ENCODE results near the gene CD63. TPM values are rescaled to one million over a fixed set of nuclear protein-coding genes. Genes with fewer than 3 reads are reported as not detected.

Gene CD63
- total RNA-seq, 2 experiments from 2014 or later: 108 to 116 TPM

DNA sequence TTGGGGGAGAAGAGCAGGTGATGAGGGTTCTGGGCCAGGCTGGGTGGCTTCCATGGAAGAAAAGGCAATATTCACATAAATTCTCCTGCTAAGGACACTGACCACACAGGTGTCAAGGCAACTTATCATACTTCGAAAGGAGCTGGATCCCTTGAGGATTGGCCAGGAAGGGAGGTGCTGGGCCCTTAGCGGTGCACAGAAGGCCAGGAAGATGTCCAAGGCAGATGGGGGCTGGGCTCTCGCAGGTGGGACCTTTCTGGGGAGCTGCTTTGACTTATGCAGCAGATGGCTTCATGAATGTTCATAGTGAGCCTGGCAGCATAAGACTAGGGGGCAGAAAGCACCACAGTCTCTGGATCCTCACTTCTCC lies 3.9 kb downstream of the CD63 start:
- Mint-ChIP-seq H3K36me3 (ENCODE audit: low read depth) (peaks cover 21% of the 10 kb centered on the region), H3K4me3 (no peak overlapping the region), H3K9me3 (no peaks in the 10 kb centered on the region), H3K27ac (no peak overlapping the region), H3K27me3 (no peaks in the 10 kb centered on the region), H3K4me1 (peaks cover 39% of the 10 kb centered on the region)
- ChIA-PET POLR2A (interaction anchor here (1.0 kb wide), 1 partner anchor 9 kb away, joined by 4 read pairs; the partner anchor contains the start of gene BLOC1S1), CTCF (interaction anchor here (0.7 to 2.4 kb wide), 7 partner anchors 9 to 388 kb away, joined by 3 to 33 read pairs (median 5); partner anchors contain the start of genes BLOC1S1 and ITGA7)
- DNase-seq: no peak

DNA sequence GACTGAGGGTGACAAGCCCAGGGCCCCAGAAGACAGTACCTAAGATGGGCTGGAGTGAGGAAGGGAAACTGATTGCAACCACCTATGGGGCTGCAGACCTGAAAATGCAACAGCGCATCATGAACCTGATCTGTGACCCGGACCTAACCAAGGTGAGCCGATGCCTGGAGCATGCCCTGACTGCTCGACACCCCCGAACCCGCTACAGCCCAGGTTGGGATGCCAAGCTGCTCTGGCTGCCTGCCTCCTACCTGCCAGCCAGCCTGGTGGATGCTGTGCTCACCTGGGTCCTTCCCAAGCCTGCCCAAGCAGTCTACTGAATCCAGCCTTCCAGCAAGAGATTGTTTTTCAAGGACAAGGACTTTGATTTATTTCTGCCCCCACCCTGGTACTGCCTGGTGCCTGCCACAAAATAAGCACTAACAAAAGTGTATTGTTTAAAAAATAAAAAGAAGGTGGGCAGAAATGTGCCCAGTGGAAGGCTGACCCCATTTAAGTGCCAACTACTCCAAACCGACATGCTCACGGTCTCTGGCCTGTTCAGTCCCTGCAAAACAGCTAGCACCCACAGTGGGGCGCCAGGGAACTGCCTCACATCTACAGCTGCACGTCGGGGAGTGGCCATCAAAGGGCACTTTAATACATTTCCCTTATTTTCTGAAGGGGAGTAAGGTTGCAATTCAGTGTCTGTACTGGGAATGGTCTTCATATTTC lies 4.4 kb downstream of the CD63 start:
- ChIA-PET POLR2A (interaction anchor here (1.0 kb wide), 1 partner anchor 9 kb away, joined by 4 read pairs; the partner anchor contains the start of gene BLOC1S1), CTCF (interaction anchor here (0.7 to 2.4 kb wide), 8 partner anchors 8 to 389 kb away, joined by 3 to 33 read pairs (median 5); partner anchors contain the start of genes BLOC1S1 and ITGA7)
- Mint-ChIP-seq H3K4me3 (no peak overlapping the region), H3K4me1 (peaks cover 38% of the 10 kb centered on the region), H3K27ac (peak overlapping the region; percentile 66), H3K36me3 (ENCODE audit: low read depth) (peaks cover 21% of the 10 kb centered on the region), H3K27me3 (no peaks in the 10 kb centered on the region), H3K9me3 (no peaks in the 10 kb centered on the region)
- peak; percentile 77 for DNase-seq

DNA sequence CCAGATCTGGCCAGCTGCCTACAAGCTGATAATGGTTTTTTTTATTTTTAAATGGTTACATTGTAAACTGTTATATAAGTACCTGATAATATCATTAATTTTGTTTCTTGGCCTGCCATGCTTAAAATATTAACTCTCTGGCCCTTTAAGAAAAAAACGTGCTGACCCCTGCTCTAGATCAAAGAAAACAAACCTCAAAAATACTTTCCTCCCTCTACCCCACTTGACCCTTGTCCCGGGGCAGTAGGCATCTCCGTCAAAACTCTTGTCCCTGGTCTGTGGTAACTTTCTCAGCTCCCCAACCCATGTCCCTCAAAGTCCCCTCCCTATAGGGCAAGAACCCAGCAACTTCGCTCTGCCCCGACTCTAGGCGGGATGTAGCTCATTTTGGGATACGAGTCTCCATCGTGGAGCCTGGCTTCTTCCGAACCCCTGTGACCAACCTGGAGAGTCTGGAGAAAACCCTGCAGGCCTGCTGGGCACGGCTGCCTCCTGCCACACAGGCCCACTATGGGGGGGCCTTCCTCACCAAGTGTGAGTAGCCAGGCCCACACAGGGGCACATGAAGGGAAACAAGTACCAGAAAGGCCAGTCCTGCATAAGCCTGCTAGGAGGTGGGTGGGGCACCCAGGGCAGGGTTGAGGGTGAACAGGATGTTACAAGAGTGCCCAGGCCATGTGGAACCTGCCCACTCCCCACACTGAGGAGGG lies 5.1 kb downstream of the CD63 start:
- Mint-ChIP-seq H3K27ac (no peak overlapping the region), H3K27me3 (no peaks in the 10 kb centered on the region), H3K9me3 (no peaks in the 10 kb centered on the region), H3K4me3 (no peak overlapping the region), H3K4me1 (peaks cover 41% of the 10 kb centered on the region), H3K36me3 (ENCODE audit: low read depth) (peaks cover 26% of the 10 kb centered on the region)
- POLR2A ChIA-PET: no interaction called here
- DNase-seq: no peak
- CTCF ChIA-PET: interaction anchor here (1.0 to 9.0 kb wide), 6 partner anchors 13 to 400 kb away, joined by 3 to 75 read pairs (median 5); partner anchors contain the start of gene ITGA7

DNA sequence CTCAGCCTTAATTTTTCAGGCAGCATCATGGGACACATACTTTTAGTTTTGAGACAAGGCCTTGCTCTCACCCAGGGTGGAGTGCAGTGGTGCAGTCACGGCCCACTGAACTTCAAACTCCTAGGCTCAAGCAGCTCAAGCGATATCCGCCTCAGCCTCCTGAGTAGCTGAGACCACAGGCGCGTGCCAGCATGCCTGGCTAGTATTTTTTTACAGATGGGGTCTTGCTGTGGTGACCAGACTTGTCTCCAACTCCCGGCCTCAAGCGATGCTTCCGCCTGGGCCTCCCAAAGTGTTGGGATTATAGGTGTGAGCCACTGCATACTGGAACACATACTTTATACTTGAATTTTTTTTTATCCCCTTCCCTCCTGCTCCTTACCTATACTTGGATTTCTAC lies 5.9 kb downstream of the CD63 start:
- no peak overlapping the region for H3K27ac Mint-ChIP-seq
- peaks cover 33% of the 10 kb centered on the region for H3K36me3 Mint-ChIP-seq (ENCODE audit: low read depth)
- ChIA-PET POLR2A (no interaction called here), CTCF (interaction anchor here (1.0 to 9.0 kb wide), 3 partner anchors 15 to 401 kb away, joined by 3 to 75 read pairs (median 3); partner anchors contain the start of gene ITGA7)
- no peaks in the 10 kb centered on the region for H3K9me3 Mint-ChIP-seq
- H3K27me3 Mint-ChIP-seq: no peaks in the 10 kb centered on the region
- no peak overlapping the region for H3K4me3 Mint-ChIP-seq
- H3K4me1 Mint-ChIP-seq: peaks cover 49% of the 10 kb centered on the region
- DNase-seq: no peak

DNA sequence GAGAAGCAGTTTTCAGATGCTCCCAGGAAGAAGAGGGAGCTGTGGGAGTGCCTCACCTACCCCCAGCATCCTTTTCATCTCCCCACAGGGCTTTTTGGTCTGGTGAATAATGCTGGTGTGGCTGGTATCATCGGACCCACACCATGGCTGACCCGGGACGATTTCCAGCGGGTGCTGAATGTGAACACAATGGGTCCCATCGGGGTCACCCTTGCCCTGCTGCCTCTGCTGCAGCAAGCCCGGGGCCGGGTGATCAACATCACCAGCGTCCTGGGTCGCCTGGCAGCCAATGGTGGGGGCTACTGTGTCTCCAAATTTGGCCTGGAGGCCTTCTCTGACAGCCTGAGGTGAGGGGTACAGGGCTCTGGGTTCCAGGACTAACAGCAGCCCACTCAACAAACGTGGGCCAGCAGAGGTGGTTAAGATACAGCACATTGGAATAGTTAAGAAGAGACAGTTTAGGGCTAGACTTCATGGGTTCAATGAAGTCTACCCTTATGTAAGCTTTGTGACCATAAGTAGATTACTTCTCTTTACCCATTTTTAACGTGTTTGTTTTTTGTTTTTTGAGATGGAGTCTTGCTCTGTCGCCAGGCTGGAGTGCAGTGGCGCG lies 7.1 kb downstream of the CD63 start:
- Mint-ChIP-seq H3K36me3 (ENCODE audit: low read depth) (peaks cover 42% of the 10 kb centered on the region), H3K27me3 (no peaks in the 10 kb centered on the region), H3K27ac (peak overlapping the region; percentile 19), H3K4me3 (no peak overlapping the region), H3K4me1 (peaks cover 50% of the 10 kb centered on the region), H3K9me3 (no peaks in the 10 kb centered on the region)
- ChIA-PET POLR2A (no interaction called here), CTCF (interaction anchor here (9.0 kb wide), 1 partner anchor 16 kb away, joined by 75 read pairs; no protein-coding TSS in a partner anchor)
- no peak for DNase-seq

DNA sequence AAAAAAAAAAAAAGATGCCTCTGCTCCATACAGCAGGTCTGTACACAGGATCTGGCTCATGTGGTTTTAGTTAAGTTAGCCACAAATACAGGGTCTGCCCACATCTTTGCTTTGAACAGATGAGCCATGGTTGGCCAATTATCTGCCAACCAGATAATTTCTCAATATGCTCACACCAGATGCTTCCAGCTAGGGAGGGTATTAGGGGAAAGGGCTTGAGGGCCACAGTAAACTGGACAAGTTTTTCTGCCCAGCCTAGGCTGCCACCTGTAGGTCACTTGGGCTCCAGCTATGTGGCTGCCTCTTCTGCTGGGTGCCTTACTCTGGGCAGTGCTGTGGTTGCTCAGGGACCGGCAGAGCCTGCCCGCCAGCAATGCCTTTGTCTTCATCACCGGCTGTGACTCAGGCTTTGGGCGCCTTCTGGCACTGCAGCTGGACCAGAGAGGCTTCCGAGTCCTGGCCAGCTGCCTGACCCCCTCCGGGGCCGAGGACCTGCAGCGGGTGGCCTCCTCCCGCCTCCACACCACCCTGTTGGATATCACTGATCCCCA lies 7.8 kb downstream of the CD63 start:
- H3K4me3 Mint-ChIP-seq: no peak overlapping the region
- peaks cover 49% of the 10 kb centered on the region for H3K4me1 Mint-ChIP-seq
- peaks cover under 1% of the 10 kb centered on the region for H3K27me3 Mint-ChIP-seq
- H3K36me3 Mint-ChIP-seq (ENCODE audit: low read depth): peaks cover 38% of the 10 kb centered on the region
- ChIA-PET POLR2A (no interaction called here), CTCF (interaction anchor here (9.0 kb wide), 1 partner anchor 17 kb away, joined by 75 read pairs; no protein-coding TSS in a partner anchor)
- no peak for DNase-seq
- no peaks in the 10 kb centered on the region for H3K9me3 Mint-ChIP-seq
- no peak overlapping the region for H3K27ac Mint-ChIP-seq

DNA sequence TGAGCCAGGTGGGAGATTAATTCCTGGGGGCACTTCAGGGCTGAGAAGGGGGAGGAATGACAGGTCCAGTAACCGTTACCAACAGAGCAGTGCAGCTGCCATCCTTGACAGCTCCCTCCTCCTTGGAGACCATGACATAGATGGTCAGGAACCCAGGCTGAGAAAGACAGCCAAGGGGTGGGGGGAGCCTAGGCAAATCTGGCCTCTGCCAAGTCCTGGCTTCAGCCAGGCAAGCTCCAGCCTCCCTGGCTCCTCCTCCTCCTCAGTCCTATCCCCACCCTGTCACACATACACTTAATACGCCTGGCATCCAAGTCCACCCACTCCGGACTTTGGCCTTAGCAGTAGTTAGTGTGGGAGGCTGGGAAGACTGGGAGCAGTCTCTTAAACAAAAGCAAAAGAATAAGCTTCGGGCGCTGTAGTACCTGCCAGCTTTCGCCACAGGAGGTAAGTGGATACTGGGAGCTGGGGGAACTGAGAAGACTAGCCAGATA lies 8.7 kb downstream of the CD63 start, which contains the start of gene RDH5:
RDH5 (plus strand) TSS at position 323 of the 494 bp plus-strand sequence. CDS start 792 bp downstream, outside the sequence.
- Mint-ChIP-seq H3K9me3 (no peaks in the 10 kb centered on the region), H3K4me1 (peaks cover 51% of the 10 kb centered on the region), H3K36me3 (ENCODE audit: low read depth) (peaks cover 34% of the 10 kb centered on the region), H3K4me3 (no peak within 1 kb of the TSS), H3K27me3 (peaks cover 3% of the 10 kb centered on the region), H3K27ac (no peak within 1 kb of the TSS)
- CTCF ChIA-PET: interaction anchor here (0.6 to 9.0 kb wide), 4 partner anchors 9 to 213 kb away, joined by 3 to 75 read pairs (median 3); partner anchors contain the start of gene CD63
- POLR2A ChIA-PET: no interaction called here
- DNase-seq: no peak

DNA sequence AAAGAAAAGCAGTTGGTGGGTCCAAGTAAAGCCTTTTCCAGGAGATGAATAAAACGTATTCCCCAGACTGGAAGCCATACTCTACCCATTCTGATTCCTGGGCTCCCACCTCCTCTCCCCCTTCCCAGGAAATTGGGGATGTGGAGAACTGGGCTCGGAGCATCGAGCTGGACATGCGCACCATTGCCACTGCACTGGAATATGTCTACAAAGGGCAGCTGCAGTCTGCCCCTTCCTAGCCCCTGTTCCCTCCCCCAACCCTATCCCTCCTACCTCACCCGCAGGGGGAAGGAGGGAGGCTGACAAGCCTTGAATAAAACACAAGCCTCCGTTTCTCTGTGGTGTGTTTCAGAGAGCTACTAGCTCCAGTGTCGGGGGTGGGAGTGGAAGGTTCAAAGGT lies 9.4 kb downstream of the CD63 start:
- no peak for DNase-seq

DNA sequence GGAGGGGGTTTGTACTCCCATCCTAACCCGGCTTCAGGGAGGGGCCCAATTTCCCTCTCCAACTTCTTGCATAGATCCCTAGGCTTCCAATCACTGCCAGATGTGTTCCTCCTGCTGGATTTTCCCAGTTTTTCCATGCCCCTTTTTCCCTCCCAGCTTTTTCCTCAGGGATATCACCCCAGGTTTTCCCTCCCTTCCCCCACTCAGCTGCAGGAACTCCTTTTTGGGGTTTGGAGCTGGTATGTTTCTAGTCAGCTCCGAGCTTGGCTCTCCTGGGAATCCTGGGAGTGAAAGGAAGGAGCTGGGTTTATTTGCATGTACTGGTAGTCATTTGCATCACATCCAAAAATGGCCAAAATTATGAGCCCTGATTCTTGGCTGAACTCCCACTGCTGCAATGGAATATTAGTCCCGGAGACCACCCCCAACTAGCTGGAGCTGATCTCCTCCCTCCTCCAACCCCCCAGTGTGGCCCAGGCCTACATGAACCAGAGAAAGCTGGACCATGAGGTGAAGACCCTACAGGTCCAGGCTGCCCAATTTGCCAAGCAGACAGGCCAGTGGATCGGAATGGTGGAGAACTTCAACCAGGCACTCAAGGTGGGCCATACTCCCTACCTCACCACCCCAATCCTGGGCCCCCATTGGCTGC lies 10.1 kb downstream of the CD63 start:
- H3K36me3 Mint-ChIP-seq (ENCODE audit: low read depth): peaks cover 28% of the 10 kb centered on the region
- CTCF ChIA-PET: interaction anchor here (1.1 to 9.0 kb wide), 3 partner anchors 11 to 19 kb away, joined by 3 to 75 read pairs (median 17); partner anchors contain the start of gene CD63
- no peak overlapping the region for H3K4me3 Mint-ChIP-seq
- peaks cover 46% of the 10 kb centered on the region for H3K4me1 Mint-ChIP-seq
- POLR2A ChIA-PET: no interaction called here
- DNase-seq: no peak
- H3K9me3 Mint-ChIP-seq: no peaks in the 10 kb centered on the region
- peak overlapping the region; percentile 54 for H3K27ac Mint-ChIP-seq
- H3K27me3 Mint-ChIP-seq: peaks cover 3% of the 10 kb centered on the region

More for the DNA sequence above, 9.4 kb downstream of the CD63 start:
- no peak overlapping the region for H3K4me3 Mint-ChIP-seq
- peaks cover 30% of the 10 kb centered on the region for H3K36me3 Mint-ChIP-seq (ENCODE audit: low read depth)
- peaks cover 46% of the 10 kb centered on the region for H3K4me1 Mint-ChIP-seq
- ChIA-PET POLR2A (no interaction called here), CTCF (interaction anchor here (0.8 to 9.0 kb wide), 3 partner anchors 10 to 214 kb away, joined by 3 to 75 read pairs (median 3); partner anchors contain the start of gene CD63)
- no peak overlapping the region for H3K27ac Mint-ChIP-seq
- H3K9me3 Mint-ChIP-seq: no peaks in the 10 kb centered on the region
- H3K27me3 Mint-ChIP-seq: peaks cover 3% of the 10 kb centered on the region

DNA sequence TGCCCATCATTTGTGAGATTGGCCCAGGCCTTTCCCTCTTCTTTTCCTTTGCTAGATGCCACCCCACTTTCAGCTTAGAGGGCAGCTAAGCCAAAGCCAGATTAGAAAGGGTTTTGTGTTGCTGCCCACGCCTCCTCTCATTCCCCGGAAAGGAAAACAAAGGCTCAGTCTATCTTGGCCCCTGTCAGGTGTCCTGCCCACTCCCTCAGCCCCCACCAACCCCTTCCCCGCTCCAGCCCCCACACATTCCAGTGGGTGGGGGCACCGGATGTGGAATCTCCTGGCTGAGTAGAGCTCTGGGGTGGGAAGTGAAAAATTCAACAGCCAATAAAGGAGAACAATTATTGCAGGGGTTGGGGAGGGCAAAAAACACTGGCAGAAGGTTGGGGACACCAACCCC lies 10.8 kb downstream of the CD63 start:
- POLR2A ChIA-PET: no interaction called here
- Mint-ChIP-seq H3K4me3 (peak overlapping the region; percentile 91), H3K27ac (peak overlapping the region; percentile 54), H3K4me1 (peaks cover 46% of the 10 kb centered on the region), H3K27me3 (peaks cover 4% of the 10 kb centered on the region), H3K36me3 (ENCODE audit: low read depth) (peaks cover 26% of the 10 kb centered on the region), H3K9me3 (no peaks in the 10 kb centered on the region)
- DNase-seq: no peak
- CTCF ChIA-PET: interaction anchor here (3.6 to 9.0 kb wide), 2 partner anchors 11 to 20 kb away, joined by 17 to 75 read pairs; partner anchors contain the start of gene CD63

DNA sequence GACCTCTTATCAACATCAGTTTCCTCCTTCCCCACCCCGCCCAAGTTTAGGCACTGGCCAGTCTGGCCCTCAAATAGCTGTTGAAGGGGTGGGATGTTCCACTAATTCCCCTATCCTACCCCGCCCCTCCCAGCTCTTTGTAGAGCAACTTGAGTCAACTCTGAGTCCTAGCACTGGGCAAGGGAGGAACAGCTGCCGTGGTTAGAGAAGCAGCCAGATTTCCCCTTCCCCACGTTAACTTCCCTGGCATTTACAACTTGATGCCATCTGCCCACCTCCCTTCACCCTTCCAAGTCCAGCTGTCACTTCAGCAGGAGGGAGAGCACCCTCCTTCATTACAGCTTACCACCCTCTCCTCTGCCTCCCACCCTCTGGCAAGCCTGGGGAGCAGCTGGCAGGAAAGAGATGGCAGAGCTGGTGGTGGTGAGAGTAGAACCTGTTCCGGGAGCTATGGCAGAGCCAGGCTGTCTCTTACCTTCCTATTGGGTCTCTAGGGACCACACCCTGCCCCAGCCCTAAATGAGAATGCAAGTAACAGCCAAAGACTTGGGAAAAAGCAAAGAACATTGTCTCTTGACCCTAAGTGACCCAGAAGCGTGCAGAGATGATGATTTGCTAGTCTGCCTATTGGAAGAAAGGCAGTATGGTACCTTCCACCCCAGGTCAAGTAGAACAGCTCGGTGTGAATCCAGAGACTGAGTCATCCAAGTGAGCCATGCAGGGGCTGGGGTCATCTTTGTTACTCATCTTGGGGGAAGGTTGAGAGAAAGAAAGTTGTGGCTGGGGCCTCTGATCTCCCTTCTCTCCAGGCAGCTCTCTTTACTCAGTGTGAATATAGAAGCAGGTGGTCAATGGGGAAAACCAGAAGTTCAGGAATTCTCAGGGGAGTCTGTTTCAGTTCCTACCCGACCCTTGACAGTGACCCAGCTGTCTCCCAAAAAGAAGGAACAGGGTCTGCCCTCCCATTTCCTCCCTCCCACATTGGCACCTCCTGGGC lies 11.5 kb downstream of the CD63 start:
- DNase-seq: no peak
- ChIA-PET POLR2A (no interaction called here), CTCF (interaction anchor here (0.7 to 9.0 kb wide), 5 partner anchors 12 to 1395 kb away, joined by 3 to 75 read pairs (median 5); partner anchors contain the start of gene CD63)
- Mint-ChIP-seq H3K4me1 (peaks cover 46% of the 10 kb centered on the region), H3K9me3 (no peaks in the 10 kb centered on the region), H3K27ac (peak overlapping the region; percentile 95), H3K36me3 (ENCODE audit: low read depth) (peaks cover 26% of the 10 kb centered on the region), H3K4me3 (peak overlapping the region; percentile 91), H3K27me3 (peaks cover 11% of the 10 kb centered on the region)
